SK-N-SH (cell line): Measurements from ENCODE around the gene HEG1. TPM values are rescaled to one million over a fixed set of nuclear protein-coding genes. Genes with fewer than 3 reads are reported as not detected.

Experiments used
- CTCF ChIA-PET: fragments of 300-600, 350-600 bp; formaldehyde crosslinking; extraction: SDS; loops from one replicate; lab custom pipeline; 2021; lab: Yijun Ruan, JAX
- POLR2A ChIA-PET: fragments of 350-600 bp; sonication (Branson Sonifier 250); formaldehyde crosslinking; extraction: SDS; loops from one replicate; lab custom pipeline; 2020; ENCODE audit warnings: antibody characterized with exemption, inconsistent platforms; lab: Yijun Ruan, JAX
- DNase-seq: peaks from one replicate; pipeline ENCODE4 v3.0.0; 2012
- H2AFZ ChIP-seq: fragments of 200-600 bp; sonication (generic); 2 replicates; pipeline ENCODE4 v1.8.1; 2016; ENCODE audit warnings: antibody characterized with exemption, mild to moderate bottlenecking, low read depth
- H3F3A ChIP-seq: fragments of 200-600 bp; sonication (generic); replicated peaks from 2 replicates; pipeline ENCODE3; 2016; ENCODE audit warnings: antibody characterized with exemption, mild to moderate bottlenecking; ENCODE audit not compliant: insufficient read depth
- H3K27ac ChIP-seq, 2 experiments: fragments of 200-500 bp in 1 of 2; fragments of 200-600 bp in 1 of 2; sonication (Bioruptor generic) in 1 of 2; sonication (generic), shearing (Covaris generic) in 1 of 2; 2 replicates each; pipeline versions ENCODE4 v1.5.1 to v1.6.1; 2014 to 2016; ENCODE audit warnings: low read depth in 2 of 2, inconsistent platforms in 1 of 2, low read length in 1 of 2, mild to moderate bottlenecking in 1 of 2, mixed read lengths in 1 of 2
- H3K27me3 ChIP-seq: fragments of 200-600 bp; sonication (generic), shearing (Covaris generic); 2 replicates; pipeline ENCODE4 v1.6.1; 2016; ENCODE audit warnings: mixed run types; ENCODE audit not compliant: insufficient read depth
- H3K36me3 ChIP-seq, 2 experiments: fragments of 200-500 bp in 1 of 2; fragments of 200-600 bp in 1 of 2; sonication (Bioruptor generic) in 1 of 2; sonication (generic) in 1 of 2; replicated peaks in 1 of 2; 2 replicates each; pipeline versions ENCODE3 to v1.5.1; 2014 to 2016; ENCODE audit warnings: low read length in 1 of 2, mild to moderate bottlenecking in 1 of 2; ENCODE audit not compliant: insufficient read depth in 2 of 2, control insufficient read depth in 1 of 2
- H3K4me1 ChIP-seq, 2 experiments: fragments of 200-500 bp in 1 of 2; fragments of 200-600 bp in 1 of 2; sonication (Bioruptor generic) in 1 of 2; sonication (generic), shearing (Covaris generic) in 1 of 2; 2 replicates each; pipeline versions ENCODE4 v1.5.1 to v1.6.1; 2014 to 2016; ENCODE audit warnings: low read depth in 1 of 2, low read length in 1 of 2, mixed run types in 1 of 2; ENCODE audit not compliant: insufficient read depth in 2 of 2, control insufficient read depth in 1 of 2
- H3K4me2 ChIP-seq: fragments of 200-600 bp; sonication (generic), shearing (Covaris generic); 2 replicates; pipeline ENCODE4 v1.6.1; 2017; ENCODE audit warnings: mixed run types
- H3K4me3 ChIP-seq, 2 experiments: fragments of 200-500 bp in 1 of 2; fragments of 200-600 bp in 1 of 2; sonication (Bioruptor generic) in 1 of 2; sonication (generic), shearing (Covaris generic) in 1 of 2; 2 replicates each; pipeline versions ENCODE4 v1.5.1 to v1.8.1; 2014 to 2016; ENCODE audit warnings: low read depth in 2 of 2, inconsistent platforms in 1 of 2, low read length in 1 of 2, mild to moderate bottlenecking in 1 of 2, mixed read lengths in 1 of 2, moderate library complexity in 1 of 2
- H3K79me2 ChIP-seq: fragments of 200-600 bp; sonication (generic); 2 replicates; pipeline ENCODE4 v1.8.1; 2017; ENCODE audit warnings: mild to moderate bottlenecking; ENCODE audit not compliant: insufficient read depth
- H3K9ac ChIP-seq: fragments of 200-600 bp; sonication (generic); 2 replicates; pipeline ENCODE4 v1.6.1; 2017; ENCODE audit warnings: mixed run types
- H3K9me2 ChIP-seq: fragments of 200-600 bp; sonication (generic); 2 replicates; pipeline ENCODE4 v1.6.1; 2017; ENCODE audit warnings: mixed run types
- H3K9me3 ChIP-seq: fragments of 200-600 bp; sonication (generic); 2 replicates; pipeline ENCODE4 v1.6.1; 2017; ENCODE audit warnings: mixed run types, mild to moderate bottlenecking, moderate library complexity
- H4K20me1 ChIP-seq: fragments of 200-600 bp; sonication (generic); 2 replicates; pipeline ENCODE4 v1.6.1; 2017; ENCODE audit warnings: mild to moderate bottlenecking, mixed run types; ENCODE audit not compliant: insufficient read depth
- CHD2 ChIP-seq: fragments of 150-350 bp; IDR thresholded peaks from 2 replicates; pipeline ENCODE4 v1.6.1; 2018; ENCODE audit warnings: low read length; ENCODE audit not compliant: partially characterized antibody
- CTCF ChIP-seq: fragments of 200-600 bp; sonication (generic); IDR thresholded peaks from 2 replicates; pipeline ENCODE4 v1.6.1; 2017; ENCODE audit warnings: antibody characterized with exemption, mild to moderate bottlenecking, moderate library complexity
- GABPA ChIP-seq: IDR thresholded peaks from 2 replicates; pipeline ENCODE4 v1.4.0; 2012; ENCODE audit warnings: low read depth, mild to moderate bottlenecking
- GATA2 ChIP-seq: sonication (generic); formaldehyde crosslinking; IDR thresholded peaks from 2 replicates; pipeline ENCODE4 v1.5.0; 2020; ENCODE audit warnings: mild to moderate bottlenecking, missing genetic modification reagents
- NFIC ChIP-seq: IDR thresholded peaks from 2 replicates; pipeline ENCODE4 v1.4.0; 2012; ENCODE audit warnings: borderline replicate concordance
- NRF1 ChIP-seq: IDR thresholded peaks from 2 replicates; pipeline ENCODE4 v1.6.1; 2012; ENCODE audit warnings: low read depth, mild to moderate bottlenecking, low read length
- POLR2AphosphoS5 ChIP-seq: IDR thresholded peaks from 2 replicates; pipeline ENCODE4 v1.6.1; 2012; ENCODE audit warnings: low read depth, low read length
- REST ChIP-seq: IDR thresholded peaks from 2 replicates; pipeline ENCODE4 v1.6.1; 2012; ENCODE audit warnings: mild to moderate bottlenecking, low read depth, low read length, moderate library complexity
- USF2 ChIP-seq: fragments of 150-350 bp; IDR thresholded peaks from 2 replicates; pipeline ENCODE4 v1.6.1; 2017; ENCODE audit warnings: antibody characterized with exemption, low read length, low read depth, borderline replicate concordance
- ZBTB33 ChIP-seq: IDR thresholded peaks from 2 replicates; pipeline ENCODE4 v1.4.0; 2012; ENCODE audit warnings: low read depth, borderline replicate concordance
- WGBS: methylation state at CpG from one replicate; pipeline ENCODE4 v1.1.6; 2017; ENCODE audit warnings: low lambda C conversion rate; 5-methylcytosine and 5-hydroxymethylcytosine counted together
- polyA plus RNA-seq, 3 experiments: library from polyadenylated mRNA; depleted of rRNA; stranded (reverse); fragments of >200 nt; gene quantifications; 2 replicates each; pipeline ENCODE4 v1.2.3, GENCODE V29; 2012

Gene HEG1
- polyA plus RNA-seq, 1 of the 3 experiments (the other 2 are of a cell fraction): 27.7 TPM

GRCh38 chr3:124924741-124925140, 131.1 kb downstream of the HEG1 start:
- no peak for DNase-seq
- no peak for TF ChIP-seq NRF1
- TF ChIP-seq CHD2: no peak
- TF ChIP-seq USF2: no peak
- TF ChIP-seq CTCF: no peak
- no peak for TF ChIP-seq ZBTB33
- no peak for TF ChIP-seq GABPA
- no peak for TF ChIP-seq GATA2 (CRISPR knock-in tag)
- 74% methylated on average over 2 of the region's 2 CpGs for WGBS
- H3K79me2 ChIP-seq: no peaks in the 10 kb centered on the region
- no peak overlapping the region for H2AFZ ChIP-seq
- no peaks in the 10 kb centered on the region for H3K27me3 ChIP-seq
- no peak overlapping the region for H3K9ac ChIP-seq
- H3K4me1 ChIP-seq: peaks cover 0 to 7% of the 10 kb centered on the region in 2 experiments; a peak in 2 of 4 replicates
- CTCF ChIA-PET: interaction anchor here (0.7 to 5.0 kb wide), 6 partner anchors 13 to 660 kb away, joined by 3 to 33 read pairs (median 8); no protein-coding TSS in a partner anchor
- no peaks in the 10 kb centered on the region for H3F3A ChIP-seq
- no peaks in the 10 kb centered on the region for H3K9me2 ChIP-seq
- H3K4me3 ChIP-seq: no peak overlapping the region
- H3K4me2 ChIP-seq: no peak overlapping the region
- no peaks in the 10 kb centered on the region for H3K9me3 ChIP-seq
- no peaks in the 10 kb centered on the region for H4K20me1 ChIP-seq
- POLR2A ChIA-PET: no interaction called here
- H3K36me3 ChIP-seq: no peaks in the 10 kb centered on the region
- H3K27ac ChIP-seq: no peak overlapping the region

GRCh38 chr3:124923833-124924232, 132.0 kb downstream of the HEG1 start:
- POLR2A ChIA-PET: no interaction called here

More at GRCh38 chr3:124923833-124924232, 132.0 kb downstream of the HEG1 start:
- CTCF ChIA-PET: interaction anchor here (0.9 to 5.0 kb wide), 3 partner anchors 22 to 163 kb away, joined by 4 to 31 read pairs (median 11); no protein-coding TSS in a partner anchor
- Histone ChIP-seq H3K9me2 (no peaks in the 10 kb centered on the region), H3K27me3 (no peaks in the 10 kb centered on the region), H3K36me3 (no peaks in the 10 kb centered on the region), H3K4me3 (no peak overlapping the region), H3K4me1 (peaks cover 0 to 9% of the 10 kb centered on the region in 2 experiments; a peak in 2 of 4 replicates), H3K9ac (no peak overlapping the region), H3K4me2 (no peak overlapping the region), H3F3A (no peaks in the 10 kb centered on the region), H3K9me3 (no peaks in the 10 kb centered on the region), H3K79me2 (no peaks in the 10 kb centered on the region), H3K27ac (no peak overlapping the region), H2AFZ (no peak overlapping the region), H4K20me1 (no peaks in the 10 kb centered on the region)
- no peak for DNase-seq
- TF ChIP-seq NFIC (no peak), CTCF (peak; percentile 28; the same call in 1 of the 2 replicates), POLR2AphosphoS5 (no peak), REST (no peak)
